ENCODE results near the gene PBRM1.

The PBRM1 gene

DNA sequence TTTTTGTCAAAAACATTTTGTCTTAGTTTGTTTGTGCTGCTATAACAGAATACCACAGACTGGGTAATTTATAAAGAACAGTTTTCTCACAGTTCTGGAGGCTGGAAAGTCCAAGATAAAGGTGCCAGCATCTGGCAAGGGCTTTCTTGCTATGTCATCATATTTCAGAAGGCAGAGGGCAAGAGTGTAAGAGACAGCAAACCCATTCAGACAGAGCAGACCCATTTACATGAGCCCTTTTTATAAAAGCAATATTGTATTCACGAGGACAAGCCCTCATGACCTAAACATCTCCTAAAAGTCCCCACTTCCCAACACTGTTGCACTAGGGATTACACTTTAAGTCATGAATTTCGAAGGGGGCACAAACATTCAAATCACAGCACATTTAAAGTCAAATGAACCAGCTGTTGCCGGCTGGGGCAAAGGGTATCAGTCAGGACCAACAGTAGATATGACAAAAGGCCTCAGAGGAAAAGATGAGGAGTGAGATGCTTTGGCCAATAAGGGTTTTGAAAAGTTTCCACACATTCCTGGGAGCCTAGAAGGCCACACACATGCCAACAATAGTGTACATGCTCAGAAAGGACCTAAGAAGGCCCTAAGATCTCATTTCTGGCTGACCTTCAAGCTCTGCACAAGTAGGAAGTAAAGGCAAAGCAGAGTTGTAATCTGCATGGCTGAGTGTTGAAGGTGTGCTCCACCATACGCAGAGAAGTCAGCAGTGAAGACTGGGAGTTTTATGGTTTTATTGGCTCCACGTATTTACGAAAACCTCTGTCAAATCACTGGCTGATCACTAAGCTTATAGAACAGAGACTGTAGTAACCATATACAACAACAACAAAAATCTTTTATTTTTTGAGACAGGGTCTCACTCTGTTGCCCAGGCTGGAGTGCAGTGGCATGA, 111.4 kb downstream of the PBRM1 start:
- DNase-seq, result no peak

- no peak for DNase-seq
These were observed 113.5 kb downstream of the PBRM1 start for GRCh38 chr3:52572221-52572620.

DNA sequence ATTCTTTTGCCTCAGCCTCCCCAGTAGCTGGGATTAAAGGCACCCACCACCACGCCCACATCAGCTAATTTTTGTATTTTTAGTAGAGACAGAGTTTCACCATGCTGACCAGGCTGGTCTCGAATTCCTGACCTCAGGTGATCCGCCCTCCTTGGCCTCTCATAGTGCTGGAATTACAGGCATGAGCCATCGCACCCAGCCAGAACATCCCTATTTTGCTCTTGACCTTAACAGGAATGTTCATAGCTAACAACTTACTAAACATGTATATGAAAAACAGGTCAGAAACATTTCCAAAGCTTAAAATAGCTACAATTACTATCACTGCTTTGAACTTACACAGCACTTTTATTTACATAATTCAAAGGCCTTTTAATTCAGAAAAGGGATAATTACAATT, 115.6 kb downstream of the PBRM1 start:
- DNase-seq, result no peak

DNA sequence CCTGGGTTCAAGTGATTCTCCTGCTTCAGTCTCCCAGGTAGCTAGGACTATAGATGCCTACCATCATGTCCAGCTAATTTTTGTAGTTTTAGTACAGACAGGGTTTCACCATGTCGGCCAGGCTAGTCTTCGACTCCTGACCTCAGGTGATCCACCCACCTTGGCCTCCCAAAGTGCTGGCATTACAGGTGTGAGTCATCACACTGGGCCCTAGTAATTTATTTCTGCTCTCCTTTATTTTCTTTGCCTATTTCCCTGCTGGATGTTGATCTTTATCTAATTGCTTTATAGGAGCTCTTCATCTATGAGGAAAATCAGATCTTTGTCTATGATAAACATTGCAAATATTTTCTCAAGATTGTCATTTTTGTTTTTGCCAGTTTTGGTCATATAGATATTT, 117.6 kb downstream of the PBRM1 start:
- DNase-seq, result no peak

DNA sequence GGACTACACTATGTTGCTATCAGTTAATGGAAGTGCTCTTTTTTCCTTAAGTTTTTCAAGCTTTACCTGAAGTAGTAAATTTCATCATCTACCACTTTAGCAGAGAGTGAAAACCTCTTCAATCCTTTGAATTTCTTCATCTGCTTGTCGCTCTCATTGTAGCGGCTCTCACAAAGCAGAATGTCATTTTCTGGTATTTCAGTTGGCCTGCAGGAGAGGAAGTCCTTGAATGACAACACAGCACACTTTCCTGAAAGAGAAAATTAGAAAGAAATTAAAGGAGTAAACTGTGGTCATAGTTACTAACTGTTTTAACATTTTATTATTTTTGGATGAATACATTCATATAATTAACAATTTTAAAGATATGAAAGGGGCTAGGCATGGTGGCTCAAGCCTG, 121.7 kb downstream of the PBRM1 start:
- no peak for DNase-seq

DNA sequence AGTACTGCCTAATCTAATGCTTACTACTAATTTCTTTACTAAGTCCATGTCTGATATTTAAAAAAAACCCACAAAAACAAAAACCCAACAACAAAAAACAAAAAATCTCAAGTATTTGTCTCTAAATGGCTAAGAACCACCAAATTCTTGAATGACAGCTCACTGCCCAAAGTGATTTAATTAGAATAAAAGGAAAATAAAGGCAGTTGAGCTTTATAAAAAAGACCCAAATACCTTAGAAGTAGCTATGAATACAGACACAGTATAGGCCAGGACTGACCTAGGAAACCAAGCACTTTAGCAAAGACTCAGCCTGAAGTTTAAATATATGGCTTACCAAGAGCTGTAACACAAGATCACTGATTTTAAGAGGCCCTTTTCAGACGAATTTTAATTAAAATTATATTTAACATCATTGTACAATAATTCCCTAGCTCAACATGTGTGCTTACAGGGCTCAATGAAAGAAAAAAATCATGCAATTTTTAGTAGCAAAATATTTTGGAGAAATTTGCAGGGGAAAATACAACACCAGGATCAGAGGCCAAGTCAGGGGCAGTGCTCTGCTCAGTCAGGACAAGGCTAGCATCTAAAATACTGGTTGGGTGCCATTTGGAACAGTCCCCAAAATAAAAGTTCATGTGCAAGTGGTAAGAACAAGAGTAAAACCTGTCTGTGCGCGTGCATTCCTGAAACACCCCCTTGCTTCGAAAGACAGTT, 124.5 kb downstream of the PBRM1 start:
- DNase-seq, result no peak

- DNase-seq, result no peak
These were observed 127.3 kb downstream of the PBRM1 start for GRCh38 chr3:52558436-52558835.

- DNase-seq, result no peak
These were observed 128.4 kb downstream of the PBRM1 start for GRCh38 chr3:52557011-52557960.

DNA sequence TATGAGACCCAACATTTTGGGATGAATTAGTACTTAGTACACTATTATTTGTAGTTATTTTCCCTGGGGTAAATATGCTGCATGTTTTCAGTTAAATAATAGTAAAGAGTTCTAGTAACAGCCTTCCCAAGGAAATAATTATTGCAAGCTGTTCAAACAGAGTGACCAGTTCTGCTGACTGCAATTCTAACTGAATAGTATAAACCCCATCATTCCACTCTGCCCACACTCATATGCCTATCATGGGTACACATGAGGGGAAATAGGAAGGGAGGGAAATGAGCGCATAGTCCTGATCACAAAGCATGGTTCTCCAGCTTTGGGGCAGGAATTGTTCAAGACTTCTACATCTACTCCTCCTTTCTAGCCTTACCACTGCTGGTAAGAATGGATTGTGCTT, 130.7 kb downstream of the PBRM1 start:
- no peak for DNase-seq

DNA sequence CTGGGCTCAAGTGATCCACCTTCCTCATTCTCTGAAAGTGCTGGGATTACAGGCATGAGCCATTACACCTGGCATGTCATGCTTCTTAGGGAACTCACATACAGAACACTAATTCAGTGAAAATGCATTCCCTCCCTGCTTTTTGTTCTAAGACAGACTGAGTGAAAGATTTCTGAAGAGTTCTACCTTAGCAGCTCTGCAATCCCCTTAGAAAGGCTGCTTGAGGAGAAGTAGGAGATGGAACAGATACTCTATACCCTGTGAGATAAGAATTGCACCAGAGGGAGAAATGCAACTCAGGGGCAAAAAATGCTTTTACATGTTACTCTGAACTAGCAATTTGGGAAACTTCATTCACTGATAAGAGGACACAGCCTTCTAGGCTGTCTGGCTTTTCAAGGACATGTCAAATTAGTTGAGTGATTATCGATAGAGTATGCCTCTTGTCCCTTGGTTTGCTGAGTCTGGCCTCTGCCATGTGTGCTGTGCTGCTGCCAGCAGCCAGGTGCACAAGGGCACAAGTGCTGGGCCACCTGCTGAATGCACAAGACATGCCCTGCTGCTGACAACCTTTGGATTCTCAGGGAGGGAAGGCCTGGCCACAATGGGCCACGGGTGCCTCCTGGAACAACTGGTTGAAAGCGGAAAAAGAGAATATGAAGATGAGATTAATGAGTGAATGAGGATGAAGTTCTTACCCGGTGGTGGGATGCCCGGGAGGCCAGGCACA, 131.5 kb downstream of the PBRM1 start:
- no peak for DNase-seq

- no peak for DNase-seq
These were observed 133.6 kb downstream of the PBRM1 start for GRCh38 chr3:52552089-52552488.

DNA sequence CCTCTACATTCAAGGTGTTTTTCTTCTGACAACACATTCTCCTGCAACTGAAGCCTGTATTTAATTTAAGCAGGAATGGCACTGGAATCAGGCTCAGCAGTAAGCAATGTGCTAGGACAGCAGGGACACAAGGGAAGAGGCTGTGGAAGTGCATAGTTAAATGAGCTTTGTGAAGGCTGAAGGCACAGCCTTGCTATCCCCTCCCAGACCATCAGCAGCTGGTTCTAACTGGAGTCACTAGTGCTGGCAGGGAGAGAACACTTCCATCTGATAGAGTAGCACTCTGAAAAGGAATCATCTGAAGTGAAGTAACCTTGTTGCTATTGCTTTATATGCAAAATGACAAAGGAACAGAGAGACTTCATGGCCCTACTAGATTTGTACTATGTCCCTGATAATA, 134.6 kb downstream of the PBRM1 start:
- no peak for DNase-seq

- DNase-seq, result no peak
These were observed 138.6 kb downstream of the PBRM1 start for GRCh38 chr3:52547143-52547542.

GRCh38 chr3:52546111-52546901, 139.4 kb downstream of the PBRM1 start:
- peak in 1 of 2 experiments; percentile 52 for DNase-seq

GRCh38 chr3:52544937-52545336, 140.8 kb downstream of the PBRM1 start:
- DNase-seq, result no peak

GRCh38 chr3:52541050-52541449, 144.7 kb downstream of the PBRM1 start:
- no peak for DNase-seq

DNA sequence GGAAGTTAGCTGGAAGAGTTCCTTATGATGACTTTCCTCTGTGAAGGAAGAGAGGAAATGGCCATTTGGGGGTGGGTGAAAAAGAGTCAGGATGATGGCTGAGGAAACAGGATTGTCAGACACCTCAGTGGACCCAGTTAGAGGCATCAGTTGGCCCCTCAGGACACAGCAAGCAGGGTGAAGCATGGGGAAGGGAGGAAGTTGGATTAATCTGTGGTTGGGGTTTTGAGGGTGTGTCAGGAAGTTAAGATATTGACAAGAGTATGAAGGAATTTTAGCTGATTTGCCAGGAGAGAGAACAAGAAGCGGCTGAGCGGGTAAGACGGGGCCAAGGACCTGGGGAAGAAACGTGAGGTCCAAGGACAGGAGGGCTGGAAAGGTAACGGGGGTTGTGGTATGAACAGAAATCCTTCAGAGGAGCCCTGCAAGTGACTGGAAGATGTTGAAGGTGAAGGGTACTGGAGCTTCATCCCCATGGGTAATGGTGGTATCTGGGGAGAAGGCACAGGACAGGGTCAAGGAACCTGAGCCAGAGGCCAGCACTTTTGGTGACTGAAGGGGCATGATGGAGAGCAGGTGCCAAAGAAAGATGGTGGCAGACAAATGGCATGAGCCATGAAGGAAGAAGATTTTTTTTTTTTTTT, 146.6 kb downstream of the PBRM1 start:
- no peak for DNase-seq

DNA sequence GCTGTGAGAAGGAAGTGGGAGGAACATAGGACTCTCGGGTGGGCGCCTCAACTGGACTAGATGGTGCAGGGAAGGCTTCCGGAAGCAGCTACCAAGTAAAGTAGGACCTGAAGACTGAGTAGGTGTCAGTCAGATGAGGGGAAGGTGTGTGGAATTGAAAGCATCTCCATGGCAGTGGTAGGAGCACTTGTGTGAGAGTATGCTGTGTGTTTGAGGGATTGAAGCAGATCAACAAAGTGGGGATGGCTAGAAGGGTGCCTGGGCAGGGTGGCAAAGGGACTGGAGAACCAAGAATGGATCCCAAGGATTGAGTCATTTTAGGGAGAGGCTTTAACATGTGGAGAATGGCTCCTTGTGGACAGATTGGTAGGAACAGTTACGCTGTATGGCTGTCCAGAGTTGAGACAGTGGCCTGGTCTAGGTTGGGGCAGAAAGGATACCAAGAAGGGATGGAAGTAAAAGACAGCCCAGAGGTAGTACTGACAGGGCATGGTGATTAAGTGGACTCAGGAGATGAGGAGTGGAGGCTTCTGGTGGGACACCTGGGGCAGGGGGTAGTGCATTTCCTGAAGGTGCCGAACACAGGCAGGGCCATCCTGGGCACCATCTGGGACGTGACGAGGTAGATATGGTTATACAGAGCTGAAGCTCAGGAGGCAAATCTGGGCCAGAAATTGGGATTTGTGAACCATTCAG, 147.8 kb downstream of the PBRM1 start:
- no peak for DNase-seq

GRCh38 chr3:52537165-52537620, 148.5 kb downstream of the PBRM1 start:
- DNase-seq, result no peak

All from NCI-H526 (cell line).